ENCODE data around the gene NUCB1.

- no peak for TF ChIP-seq POLR2A (IDR thresholded peaks at IDR 0.05)
- TF ChIP-seq CTCF (IDR thresholded peaks at IDR 0.05) = no peak
- no peak for TF ChIP-seq POLR2AphosphoS5 (IDR thresholded peaks at IDR 0.05)
- no peak for TF ChIP-seq EP300 (IDR thresholded peaks at IDR 0.05)
Observed at GRCh38 chr19:48856921-48857320, 43.2 kb upstream of the NUCB1 start.
